Gastroesophageal sphincter (tissue), 3 donors: ENCODE data around the gene GAL3ST1.
"Not testable (repeated sequence)": the region's sequence is repeated elsewhere in the genome, so short reads cannot be mapped to it uniquely, and the experiment has no call there.

Source experiments
- EP300 ChIP-seq: sonication (generic); formaldehyde crosslinking; IDR thresholded peaks from one replicate; pipeline ENCODE4 v1.6.1; 2017; ENCODE audit warnings: antibody characterized with exemption, mild to moderate bottlenecking
- POLR2A ChIP-seq, 2 donors: fragments of 450-650 bp; IDR thresholded peaks; one replicate each; pipeline ENCODE4 v1.6.1; 2017; ENCODE audit warnings: antibody characterized with exemption in 2 of 2, mild to moderate bottlenecking in 2 of 2, moderate library complexity in 1 of 2
- TF ChIP-seq, protein P1 (sequence below), 4 experiments: fragments of 200-600 bp in 2 of 4; fragments of 450-650 bp in 2 of 4; sonication (generic) in 1 of 4; IDR thresholded peaks; one replicate each; pipeline ENCODE4 v1.5.1; 2017 to 2019; ENCODE audit warnings: antibody characterized with exemption in 4 of 4, mild to moderate bottlenecking in 2 of 4, moderate library complexity in 2 of 4

DNA sequence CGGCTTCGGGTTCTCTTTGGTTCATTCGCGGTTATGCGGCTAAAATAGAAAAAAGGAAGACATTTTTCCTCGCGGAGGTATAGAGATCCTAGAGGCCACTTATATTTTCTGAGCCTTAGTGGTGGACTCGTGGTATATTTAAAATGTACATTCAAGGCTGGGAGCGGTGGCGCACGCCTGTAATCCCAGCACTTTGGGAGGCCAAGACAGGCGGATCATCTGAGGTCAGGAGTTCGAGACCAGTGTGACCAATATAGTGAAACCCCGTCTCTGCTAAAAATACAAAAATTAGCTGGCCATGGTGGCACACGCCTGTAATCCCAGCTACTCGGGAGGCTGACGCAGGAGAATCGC lies 17.9 kb upstream of the GAL3ST1 start:
- TF ChIP-seq, protein P1, sequence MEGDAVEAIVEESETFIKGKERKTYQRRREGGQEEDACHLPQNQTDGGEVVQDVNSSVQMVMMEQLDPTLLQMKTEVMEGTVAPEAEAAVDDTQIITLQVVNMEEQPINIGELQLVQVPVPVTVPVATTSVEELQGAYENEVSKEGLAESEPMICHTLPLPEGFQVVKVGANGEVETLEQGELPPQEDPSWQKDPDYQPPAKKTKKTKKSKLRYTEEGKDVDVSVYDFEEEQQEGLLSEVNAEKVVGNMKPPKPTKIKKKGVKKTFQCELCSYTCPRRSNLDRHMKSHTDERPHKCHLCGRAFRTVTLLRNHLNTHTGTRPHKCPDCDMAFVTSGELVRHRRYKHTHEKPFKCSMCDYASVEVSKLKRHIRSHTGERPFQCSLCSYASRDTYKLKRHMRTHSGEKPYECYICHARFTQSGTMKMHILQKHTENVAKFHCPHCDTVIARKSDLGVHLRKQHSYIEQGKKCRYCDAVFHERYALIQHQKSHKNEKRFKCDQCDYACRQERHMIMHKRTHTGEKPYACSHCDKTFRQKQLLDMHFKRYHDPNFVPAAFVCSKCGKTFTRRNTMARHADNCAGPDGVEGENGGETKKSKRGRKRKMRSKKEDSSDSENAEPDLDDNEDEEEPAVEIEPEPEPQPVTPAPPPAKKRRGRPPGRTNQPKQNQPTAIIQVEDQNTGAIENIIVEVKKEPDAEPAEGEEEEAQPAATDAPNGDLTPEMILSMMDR (IDR thresholded peaks at IDR 0.05): peak in 1 of 4 experiments; percentile 9
- TF ChIP-seq POLR2A (IDR thresholded peaks at IDR 0.05); EP300: not testable (repeated sequence)
